ENCODE results near the gene KATNB1.
A peak's percentile ranks its signal among the peaks of the same experiment; 100 is the strongest.

The KATNB1 gene

DNA sequence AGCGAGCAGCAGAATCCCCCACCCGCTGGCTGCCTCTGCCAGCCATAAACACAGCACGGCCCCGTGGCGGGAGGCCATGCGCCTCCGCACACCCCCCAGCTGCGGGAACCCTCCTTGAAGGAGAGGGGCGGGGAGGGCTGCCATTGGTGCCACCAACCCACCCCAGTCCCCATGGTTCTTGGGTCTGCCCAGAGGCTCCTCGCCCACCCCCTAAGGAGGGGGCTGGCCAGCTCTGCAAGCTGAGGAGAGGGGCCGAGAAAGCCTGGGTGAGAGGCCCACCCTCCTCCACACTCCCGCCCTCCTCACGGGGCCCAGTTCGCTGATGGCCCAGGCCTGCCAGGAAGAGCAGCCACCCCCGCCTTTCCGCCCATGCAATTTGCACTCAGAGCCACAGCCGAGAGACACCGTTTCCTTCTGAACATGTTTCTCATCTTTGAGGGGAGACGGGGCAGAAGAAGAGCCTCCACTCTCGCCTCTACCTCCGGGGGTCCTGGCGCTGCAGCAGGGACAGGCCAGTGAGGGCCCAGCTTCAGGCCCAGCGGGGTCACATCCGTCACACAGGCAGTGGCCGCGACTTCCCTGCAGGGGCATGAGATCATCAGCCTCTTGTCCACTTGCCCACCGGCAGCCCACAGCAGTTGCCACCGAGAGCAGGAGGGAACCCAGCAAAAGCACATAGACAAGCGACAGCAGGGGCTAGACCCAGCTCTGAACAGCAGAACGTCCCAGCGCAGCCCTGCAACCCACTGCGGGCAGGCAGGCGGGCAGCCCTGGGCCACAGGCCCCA is 23.0 kb downstream of the KATNB1 start:
- no peak for DNase-seq

GRCh38 chr16:57759131-57759530 is 23.6 kb downstream of the KATNB1 start:
- DNase-seq, result no peak

GRCh38 chr16:57759541-57760356 is 24.2 kb downstream of the KATNB1 start:
- DNase-seq, result no peak

DNA sequence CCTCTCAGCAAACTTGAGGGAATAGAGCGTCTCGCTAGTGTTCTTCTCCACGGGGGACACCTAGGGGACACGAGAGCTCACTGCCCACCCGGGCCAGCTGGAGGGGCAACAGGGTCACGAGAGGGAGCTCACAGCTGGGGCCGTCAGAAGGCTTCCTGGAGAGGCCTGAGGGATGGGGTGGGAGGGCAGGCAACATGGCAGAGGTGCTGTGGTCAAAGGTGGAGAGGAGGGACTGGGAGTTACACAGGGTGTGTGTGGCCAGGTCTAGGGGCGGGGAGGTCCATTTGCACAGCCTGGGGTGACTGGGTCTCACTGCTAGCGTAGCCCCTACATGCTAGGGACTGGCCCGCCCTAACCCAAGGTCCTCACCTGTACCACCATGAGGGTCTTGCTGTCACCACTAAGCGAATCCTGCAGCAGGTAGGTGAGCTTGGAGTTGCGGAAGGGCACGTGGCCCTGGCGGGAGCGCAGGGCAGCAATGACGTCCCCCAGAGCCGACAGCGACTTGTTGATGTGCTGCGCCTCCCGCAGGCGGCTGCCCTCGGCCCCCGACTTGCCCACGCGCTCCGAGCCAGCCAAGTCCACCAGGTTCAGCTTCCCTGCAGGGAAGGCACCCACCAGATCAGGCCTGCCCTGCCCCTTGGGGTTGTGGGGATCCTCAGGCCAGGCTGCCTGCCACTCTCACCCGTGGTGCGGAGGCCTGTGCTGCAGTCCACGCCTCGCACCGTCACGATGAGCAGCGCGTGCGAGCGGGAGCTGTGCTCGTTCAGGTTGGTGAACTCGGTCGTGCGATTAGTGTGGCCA is 25.0 kb downstream of the KATNB1 start:
- no peak for DNase-seq

- no peak for DNase-seq
Observed at GRCh38 chr16:57761301-57761700, 25.7 kb downstream of the KATNB1 start.

GRCh38 chr16:57761957-57762356 is 26.4 kb downstream of the KATNB1 start:
- no peak for DNase-seq

DNA sequence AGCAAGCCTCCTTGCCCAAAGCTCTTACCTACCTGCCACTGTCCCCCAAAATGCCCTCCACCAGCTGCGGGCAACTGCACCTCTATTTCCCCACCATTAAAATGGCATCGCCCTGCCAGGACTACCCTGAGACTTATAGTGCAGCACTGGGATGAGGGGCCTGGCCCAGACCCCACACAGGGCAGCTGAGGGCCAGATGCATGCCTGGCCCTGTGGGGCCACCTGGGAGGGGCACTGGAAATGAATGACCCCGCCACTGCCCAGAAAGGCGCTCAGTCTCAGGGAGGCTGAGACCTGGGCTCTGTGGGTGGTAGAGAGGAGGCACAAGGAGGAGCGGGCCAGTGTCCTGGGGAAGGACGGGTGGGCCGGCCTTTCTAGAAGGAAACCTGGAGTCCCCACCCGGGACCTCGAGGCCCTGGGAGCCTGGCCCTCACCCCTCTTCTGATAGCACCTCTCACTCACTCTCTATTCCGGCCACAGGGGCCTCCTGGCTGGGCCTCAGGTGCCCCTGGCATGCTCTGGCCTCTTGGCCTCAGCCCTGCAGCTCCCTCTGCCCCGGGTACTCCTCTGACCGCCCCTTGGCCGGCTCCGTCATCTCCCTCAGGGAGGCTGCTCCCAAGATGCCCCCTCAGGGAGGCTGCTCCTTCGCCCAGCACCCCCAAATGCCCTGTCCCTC is 26.9 kb downstream of the KATNB1 start:
- DNase-seq, result no peak

DNA sequence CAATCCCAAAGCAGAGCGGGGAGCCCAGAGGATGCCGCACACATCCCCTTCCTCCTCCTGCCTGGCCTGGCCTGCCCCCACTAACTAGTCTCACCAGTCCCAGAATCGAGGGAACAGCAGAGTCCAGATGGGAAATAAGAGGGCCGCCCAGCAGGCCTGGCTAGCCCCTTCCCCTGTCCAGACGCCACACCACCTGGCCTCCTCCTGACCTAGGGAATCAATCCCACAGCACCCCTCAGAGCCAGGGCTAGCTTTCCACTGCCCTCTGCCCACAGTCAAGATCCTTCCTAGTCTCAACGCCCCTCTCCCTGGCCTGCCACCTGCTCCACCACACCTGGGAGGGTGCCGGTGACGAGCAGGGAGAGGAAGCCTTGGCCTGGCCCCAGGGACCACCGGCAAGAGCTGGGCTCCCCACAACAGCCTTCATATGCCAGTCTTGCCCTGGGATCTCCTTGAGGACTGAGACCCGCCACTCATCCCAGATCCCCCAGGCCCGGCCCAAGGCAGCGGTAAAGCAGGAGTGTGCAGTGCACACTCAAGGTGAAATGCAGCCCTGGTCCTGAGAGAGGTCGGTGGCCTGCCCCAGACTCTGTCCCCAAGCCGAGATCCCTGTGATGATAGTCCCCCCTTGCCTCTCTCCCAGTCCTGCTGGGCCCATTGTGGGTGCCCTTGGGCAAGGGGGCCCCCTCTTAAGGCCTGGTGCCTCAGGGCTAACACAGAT is 27.9 kb downstream of the KATNB1 start:
- DNase-seq, result no peak

DNA sequence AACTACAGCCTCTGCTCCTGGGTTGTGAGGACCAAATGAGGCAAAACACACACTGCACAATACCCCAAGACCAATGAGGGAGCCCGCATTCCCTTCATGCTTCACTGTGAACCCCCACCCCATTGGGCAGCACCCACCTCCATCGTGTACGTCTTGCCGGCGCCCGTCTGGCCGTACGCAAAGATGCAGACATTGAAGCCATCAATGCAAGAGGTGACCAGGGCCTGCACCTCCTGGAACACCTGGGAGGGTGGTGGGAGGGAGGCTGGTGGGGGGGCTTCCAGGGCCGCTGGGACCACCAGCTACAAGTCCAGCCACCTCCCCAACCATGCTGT is 28.4 kb downstream of the KATNB1 start:
- DNase-seq, result no peak

DNA sequence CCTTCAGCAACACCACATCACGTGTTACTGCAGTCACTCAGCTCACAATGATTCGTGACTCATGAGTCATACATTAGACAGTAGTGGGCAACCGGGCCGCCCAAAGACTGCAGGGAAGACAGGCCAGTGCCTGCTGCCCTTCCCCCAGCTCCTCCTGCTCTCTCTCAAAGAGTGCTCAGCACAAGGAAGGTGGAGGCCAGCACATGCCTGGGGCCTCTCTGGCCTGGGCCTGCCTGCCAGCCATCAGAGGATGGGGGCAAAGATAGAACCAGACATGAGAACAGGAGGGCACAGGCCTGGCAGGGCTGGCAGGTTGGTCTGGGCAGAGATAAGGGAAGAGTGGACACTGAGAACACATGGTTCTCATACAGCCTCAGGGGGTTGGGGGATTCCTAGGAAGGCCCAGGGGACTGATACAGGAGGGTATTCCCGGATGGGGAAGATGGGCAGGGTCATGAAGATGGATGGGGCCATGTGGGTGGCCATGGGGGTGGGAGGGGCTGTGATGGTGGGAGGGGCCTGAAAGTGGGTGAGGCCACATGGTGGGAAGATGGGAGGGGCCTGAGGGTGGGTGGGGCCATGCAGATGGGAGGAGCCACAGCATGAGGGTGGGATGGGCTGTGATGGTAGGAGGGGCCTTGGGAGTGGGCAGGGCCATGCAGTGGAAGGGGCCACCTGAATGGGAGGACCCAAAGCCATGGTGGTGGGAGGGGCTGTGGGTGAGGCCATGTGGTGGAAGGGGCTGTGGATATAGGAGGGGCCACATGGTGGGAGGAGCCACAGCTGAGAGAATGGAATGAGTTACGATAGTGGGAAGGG is 29.0 kb downstream of the KATNB1 start:
- peak; percentile 44 for DNase-seq

DNA sequence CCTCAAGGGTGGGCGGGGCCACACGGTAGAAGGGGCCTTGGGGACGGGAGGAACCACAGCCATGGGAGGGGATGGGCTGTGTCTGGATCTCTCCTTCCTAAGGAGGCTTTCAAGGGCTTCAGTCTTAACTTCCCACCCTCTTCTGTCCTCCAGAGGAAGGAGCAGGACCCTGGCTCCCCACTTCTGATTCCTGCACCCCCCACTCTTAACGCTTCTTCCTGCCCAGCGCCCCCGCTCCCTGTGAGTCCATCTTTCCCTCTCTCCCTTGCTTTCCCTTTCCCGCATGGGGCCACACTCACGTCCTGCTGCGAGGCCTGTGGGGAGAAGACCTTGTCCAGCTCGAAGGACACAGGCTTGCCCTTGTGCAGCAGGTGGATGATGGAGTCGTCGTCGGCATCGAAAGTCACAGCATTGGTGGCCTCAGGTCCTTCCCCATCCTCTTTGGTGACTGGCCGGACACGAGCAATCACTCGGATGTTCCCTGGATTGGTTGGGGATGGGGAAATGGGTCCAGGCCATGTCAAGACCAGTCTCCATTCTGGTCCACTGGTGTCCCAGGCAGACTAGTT is 29.7 kb downstream of the KATNB1 start:
- no peak for DNase-seq

DNA sequence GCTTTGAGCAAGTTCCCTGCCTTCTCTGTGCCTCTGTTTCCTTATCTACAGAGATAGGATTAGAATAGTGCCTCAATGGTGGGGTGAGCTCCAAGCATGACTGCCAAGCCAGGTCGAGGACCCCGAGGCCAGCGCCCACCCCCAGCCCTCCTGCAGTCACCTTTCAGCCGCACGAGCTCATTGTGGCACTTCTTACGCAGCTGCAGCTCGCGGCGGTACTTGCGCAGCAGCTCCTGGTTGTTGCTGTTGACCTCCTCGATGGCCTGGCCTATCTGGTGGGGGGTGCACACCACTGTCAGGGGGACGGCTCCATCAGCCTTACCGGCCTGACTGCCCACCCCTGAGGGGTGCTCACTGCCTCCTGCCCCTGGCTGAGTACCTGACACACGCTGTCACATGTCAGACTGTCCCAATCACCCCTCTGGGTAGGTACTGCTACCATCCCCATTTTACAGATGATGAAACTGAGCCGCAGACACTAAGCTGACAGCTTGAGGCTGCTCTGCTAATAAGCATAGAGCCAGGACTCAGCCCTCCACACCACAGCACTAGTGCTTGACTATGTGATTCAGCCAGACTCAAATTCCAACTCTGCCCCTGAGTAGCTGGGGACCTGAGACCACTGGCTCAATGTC is 31.3 kb downstream of the KATNB1 start:
- no peak for DNase-seq

GRCh38 chr16:57769541-57770145 is 34.1 kb downstream of the KATNB1 start:
- no peak for DNase-seq

GRCh38 chr16:57770361-57770760 is 34.8 kb downstream of the KATNB1 start:
- DNase-seq, result no peak

DNA sequence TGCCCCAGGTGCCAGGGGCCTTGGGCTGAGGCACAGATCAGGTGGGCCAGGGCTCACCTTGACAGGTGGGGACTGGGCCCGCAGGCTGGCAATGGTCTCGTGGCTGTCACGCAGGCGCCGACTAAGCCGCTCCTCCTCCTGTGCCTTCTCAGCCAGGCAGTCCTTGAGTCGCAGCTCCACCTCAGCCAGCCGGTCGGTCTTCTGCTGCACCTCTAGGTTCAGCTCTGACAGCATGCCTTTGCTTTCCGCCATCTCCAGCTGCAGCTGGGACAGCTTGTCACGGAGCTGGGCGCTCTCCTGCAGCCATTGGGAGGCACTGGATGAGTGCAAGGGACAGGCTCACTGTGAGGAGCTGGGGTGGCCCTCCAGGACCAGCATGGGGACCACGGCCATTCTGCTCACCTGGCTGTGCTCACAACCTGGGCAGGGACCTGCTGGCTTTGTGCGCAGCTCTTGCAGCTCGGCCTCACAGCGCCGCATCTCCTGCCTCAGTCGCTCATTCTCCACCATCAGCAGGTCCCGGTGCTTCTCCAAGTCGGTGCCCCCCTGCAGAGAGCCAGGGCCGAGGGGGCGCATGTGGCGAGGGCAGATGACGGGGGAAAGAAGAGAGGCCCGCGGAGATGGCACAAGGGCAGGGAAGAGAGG is 35.7 kb downstream of the KATNB1 start:
- DNase-seq, result no peak

GRCh38 chr16:57773019-57773418 is 37.4 kb downstream of the KATNB1 start:
- DNase-seq, result no peak

- no peak for DNase-seq
Observed at GRCh38 chr16:57773655-57774295, 38.2 kb downstream of the KATNB1 start.

GRCh38 chr16:57774705-57775285 is 39.2 kb downstream of the KATNB1 start:
- no peak for DNase-seq

All from activated CD4-positive, alpha-beta T cell treated with anti-CD3 and anti-CD28 coated beads, Interleukin-2, Interleukin-6, amounts not matched to agents 100 ng/mL and 50 ng/mL, durations not matched to agents 16 hours and 8 hours (primary cell).